CD4-positive, alpha-beta T cell (primary cell): ENCODE measurements around the gene GCLM. TPM values are rescaled to one million over a fixed set of nuclear protein-coding genes. Genes with fewer than 3 reads are reported as not detected.
"Not testable (repeated sequence)": the region's sequence is repeated elsewhere in the genome, so short reads cannot be mapped to it uniquely, and the experiment has no call there.

ENCODE experiments used
- ATAC-seq: fragments of 200-7000 bp; cut with Tn5 transposase; one replicate; pipeline ENCODE4 v1.10.0; 2022; ENCODE audit warnings: mild to moderate bottlenecking; ENCODE audit not compliant: poor library complexity
- CTCF ChIA-PET: fragments of 350-600 bp; sonication (Branson Sonifier 250); formaldehyde crosslinking; loops from one replicate; lab custom pipeline; 2021; ENCODE audit warnings: antibody characterized with exemption, inconsistent platforms; lab: Charles Lee
- POLR2A ChIA-PET: fragments of 350-600 bp; sonication (Branson Sonifier 250); formaldehyde crosslinking; loops from one replicate; lab custom pipeline; 2021; ENCODE audit warnings: antibody characterized with exemption, inconsistent platforms; lab: Charles Lee
- DNase-seq, 14 experiments: peaks; one replicate each; pipeline ENCODE4 v3.0.0-alpha.2; 2013 to 2020; ENCODE audit warnings: mixed read lengths in 2 of 14
- H3K27ac ChIP-seq, 2 donors: one replicate each; pipeline versions ENCODE4 v1.5.1 to v1.7.0; 2013; ENCODE audit warnings: low read length in 2 of 2, low read depth in 1 of 2, mild to moderate bottlenecking in 1 of 2
- H3K27me3 ChIP-seq, 2 experiments: 1 replicate in 1 of 2; 2 replicates in 1 of 2; pipeline versions ENCODE4 v1.6.1 to v1.7.0; 2013; ENCODE audit warnings: low read length in 2 of 2, control low read depth in 1 of 2, mild to moderate bottlenecking in 1 of 2, moderate library complexity in 1 of 2; ENCODE audit not compliant: insufficient read depth in 2 of 2, control insufficient read depth in 1 of 2
- H3K36me3 ChIP-seq: one replicate; pipeline ENCODE4 v1.6.1; 2013; ENCODE audit warnings: low read length, control low read depth; ENCODE audit not compliant: insufficient read depth
- H3K4me1 ChIP-seq: one replicate; pipeline ENCODE4 v1.6.1; 2013; ENCODE audit warnings: low read length, control low read depth; ENCODE audit not compliant: insufficient read depth
- H3K4me3 ChIP-seq: one replicate; pipeline ENCODE4 v1.5.1; 2013; ENCODE audit warnings: mild to moderate bottlenecking, low read length, moderate library complexity
- H3K9me3 ChIP-seq, 2 experiments: 1 replicate in 1 of 2; 2 replicates in 1 of 2; pipeline versions ENCODE4 v1.6.1 to v1.7.0; 2013; ENCODE audit warnings: low read length in 2 of 2, mild to moderate bottlenecking in 2 of 2, control low read depth in 1 of 2, moderate library complexity in 1 of 2; ENCODE audit not compliant: control insufficient read depth in 1 of 2, insufficient read depth in 1 of 2
- H3K27ac Mint-ChIP-seq: one replicate; pipeline ENCODE4 v1.8.0; 2020; ENCODE audit warnings: mixed read lengths
- H3K27me3 Mint-ChIP-seq: one replicate; pipeline ENCODE4 v1.8.0; 2021; ENCODE audit warnings: mixed read lengths
- H3K36me3 Mint-ChIP-seq: one replicate; pipeline ENCODE4 v1.8.0; 2021; ENCODE audit warnings: low read depth, mixed read lengths
- H3K4me1 Mint-ChIP-seq: one replicate; pipeline ENCODE4 v1.8.0; 2021; ENCODE audit warnings: low read depth, mixed read lengths
- H3K4me3 Mint-ChIP-seq: one replicate; pipeline ENCODE4 v1.8.0; 2020; ENCODE audit warnings: mild to moderate bottlenecking, mixed read lengths
- H3K9me3 Mint-ChIP-seq: one replicate; pipeline ENCODE4 v1.8.0; 2020; ENCODE audit warnings: mixed read lengths
- CTCF ChIP-seq: fragments of 200-600 bp; IDR thresholded peaks from one replicate; pipeline ENCODE4 v1.8.0; 2022; ENCODE audit warnings: antibody characterized with exemption, mild to moderate bottlenecking
- intact Hi-C, 2 experiments: fragments of 100-400 bp; cut with DNase I in 1 of 2; cut with micrococcal nuclease in 1 of 2; formaldehyde crosslinking; loops; one replicate each; pipeline versions ENCODE4 v1.15.1 to v1.9.0; 2023 to 2025; cut with DNase I, micrococcal nuclease
- total RNA-seq, 174 experiments: library from RNA in 2 of 174; stranded (reverse) in 2 of 174; gene quantifications; one replicate each; pipeline ENCODE4 v1.2.3 and lab custom pipeline; 2021 to 2026

Gene GCLM
- total RNA-seq, 2 experiments from 2014 or later = 6.1 to 6.8 TPM

GRCh38 chr1:93958032-93958725 lies 48.9 kb upstream of the GCLM start:
- no peaks in the 10 kb centered on the region for H3K27me3 ChIP-seq
- H3K27ac Mint-ChIP-seq = no peak overlapping the region
- intact Hi-C loops = no loop called here
- no peak overlapping the region for H3K4me3 ChIP-seq
- H3K9me3 Mint-ChIP-seq = peaks cover 27% of the 10 kb centered on the region
- no peaks in the 10 kb centered on the region for H3K36me3 ChIP-seq
- POLR2A ChIA-PET = interaction anchor here (1.4 kb wide), 1 partner anchor 49 kb away, joined by 3 read pairs; the partner anchor contains the start of gene GCLM
- peaks cover 10 to 20% of the 10 kb centered on the region in 2 experiments for H3K9me3 ChIP-seq
- no peaks in the 10 kb centered on the region for H3K4me1 ChIP-seq
- no peak overlapping the region for H3K4me3 Mint-ChIP-seq
- CTCF ChIA-PET = no interaction called here
- H3K27me3 Mint-ChIP-seq = peaks cover 4% of the 10 kb centered on the region
- peaks cover 22% of the 10 kb centered on the region for H3K36me3 Mint-ChIP-seq
- no peak for TF ChIP-seq CTCF
- ATAC-seq (no peak), DNase-seq (no peak)
- no peaks in the 10 kb centered on the region for H3K4me1 Mint-ChIP-seq
- H3K27ac ChIP-seq = no peak overlapping the region

GRCh38 chr1:93955765-93956164 lies 46.5 kb upstream of the GCLM start:
- H3K27ac ChIP-seq = no peak overlapping the region

GRCh38 chr1:93947002-93947686 lies 37.9 kb upstream of the GCLM start:
- H3K36me3 Mint-ChIP-seq, H3K9me3 ChIP-seq, H3K4me3 ChIP-seq, H3K4me1 Mint-ChIP-seq, intact Hi-C loops, DNase-seq, H3K4me1 ChIP-seq, H3K27ac Mint-ChIP-seq, POLR2A ChIA-PET, ATAC-seq, CTCF ChIA-PET, H3K27me3 ChIP-seq, H3K27ac ChIP-seq, H3K36me3 ChIP-seq, H3K27me3 Mint-ChIP-seq, H3K4me3 Mint-ChIP-seq: not testable (repeated sequence)
- H3K9me3 Mint-ChIP-seq = peaks cover 17% of the 10 kb centered on the region

More at GRCh38 chr1:93955765-93956164, 46.5 kb upstream of the GCLM start:
- Histone ChIP-seq H3K27me3 (no peaks in the 10 kb centered on the region), H3K4me1 (no peaks in the 10 kb centered on the region), H3K9me3 (peaks cover 10 to 20% of the 10 kb centered on the region in 2 experiments), H3K36me3 (no peaks in the 10 kb centered on the region), H3K4me3 (no peak overlapping the region)
- intact Hi-C loops = no loop called here
- no peak for DNase-seq
- Mint-ChIP-seq H3K4me1 (no peaks in the 10 kb centered on the region), H3K27ac (no peak overlapping the region), H3K4me3 (no peak overlapping the region), H3K27me3 (peaks cover 4% of the 10 kb centered on the region), H3K9me3 (peaks cover 44% of the 10 kb centered on the region), H3K36me3 (peaks cover 28% of the 10 kb centered on the region)
- no peak for ATAC-seq
- ChIA-PET POLR2A (no interaction called here), CTCF (no interaction called here)
- TF ChIP-seq CTCF = no peak
